Lung (tissue), 12 donors: ENCODE results near the gene APOA4. TPM values are rescaled to one million over a fixed set of nuclear protein-coding genes. Genes with fewer than 3 reads are reported as not detected.
"Not testable (repeated sequence)": the region's sequence is repeated elsewhere in the genome, so short reads cannot be mapped to it uniquely, and the experiment has no call there.

ENCODE experiments used
- ATAC-seq: fragments of 200-7000 bp; cut with Tn5 transposase; one replicate; pipeline ENCODE4 v1.9.1; 2020; ENCODE audit warnings: moderate number of reproducible peaks; ENCODE audit not compliant: insufficient read depth, low FRiP score
- DNase-seq, 3 donors: peaks; one replicate each; pipeline ENCODE4 v3.0.0-alpha.2; 2013 to 2017
- H3K27ac ChIP-seq, 2 donors: one replicate each; pipeline ENCODE4 v1.5.1; 2013; ENCODE audit warnings: mild to moderate bottlenecking in 2 of 2, moderate library complexity in 2 of 2, control low read depth in 1 of 2, inconsistent platforms in 1 of 2, low read depth in 1 of 2, low read length in 1 of 2
- H3K27me3 ChIP-seq, 3 donors: one replicate each; pipeline ENCODE4 v1.5.1; 2013; ENCODE audit warnings: low read length in 2 of 3; ENCODE audit not compliant: control insufficient read depth in 3 of 3, insufficient read depth in 3 of 3
- H3K36me3 ChIP-seq, 4 donors: one replicate each; pipeline ENCODE4 v1.5.1; 2013; ENCODE audit warnings: low read length in 4 of 4, mild to moderate bottlenecking in 1 of 4, moderate library complexity in 1 of 4; ENCODE audit not compliant: control insufficient read depth in 4 of 4, insufficient read depth in 4 of 4
- H3K4me1 ChIP-seq, 5 donors: one replicate each; pipeline ENCODE4 v1.5.1; 2013; ENCODE audit warnings: low read length in 5 of 5, mild to moderate bottlenecking in 2 of 5, moderate library complexity in 1 of 5; ENCODE audit not compliant: control insufficient read depth in 5 of 5, insufficient read depth in 5 of 5
- H3K4me3 ChIP-seq: one replicate; pipeline ENCODE4 v1.5.1; 2013; ENCODE audit warnings: mild to moderate bottlenecking, control low read depth, moderate library complexity
- H3K9ac ChIP-seq, 2 donors: one replicate each; pipeline ENCODE4 v1.5.1; 2013; ENCODE audit warnings: low read length in 2 of 2, control low read depth in 1 of 2; ENCODE audit not compliant: insufficient read depth in 1 of 2
- H3K9me3 ChIP-seq, 4 donors: one replicate each; pipeline ENCODE4 v1.5.1; 2013; ENCODE audit warnings: low read length in 3 of 4, mild to moderate bottlenecking in 1 of 4, moderate library complexity in 1 of 4; ENCODE audit not compliant: control insufficient read depth in 4 of 4, insufficient read depth in 3 of 4
- CTCF ChIP-seq: IDR thresholded peaks from 2 replicates; pipeline ENCODE4 v1.5.1; 2012; ENCODE audit warnings: mild to moderate bottlenecking; ENCODE audit errors: control extremely low read depth, extremely low read depth
- WGBS, 2 donors: extraction: QIAGEN DNeasy Blood & Tissue Kit; methylation state at CpG; one replicate each; pipeline ENCODE4 v1.1.7; 2013; 5-methylcytosine and 5-hydroxymethylcytosine counted together
- polyA plus RNA-seq, 2 donors: library from polyadenylated mRNA; stranded (reverse); fragments of 200-250 nt; gene quantifications; one replicate each; pipeline ENCODE4 v1.2.1, GENCODE V29; 2013
- total RNA-seq, 2 donors: library from RNA; depleted of rRNA in 1 of 2; stranded (reverse); fragments of >200 nt in 1 of 2; gene quantifications; one replicate each; pipeline ENCODE4 v1.2.1, GENCODE V29; 2014 to 2021
- donor health status: control.
- donor health status: control.
- donor health status: Bipolar disorder and iron deficiency.
- donor health status: healthy.
- donor health status: DM: yes; HTN: yes; CAD: no.

APOA4 gene
- total and polyA plus RNA-seq, 4 donors: 0.06 TPM; not detected in 3

- 10 to 13% methylated on average over 57 of the region's 57 CpGs for WGBS, 2 donors
- H3K4me3 ChIP-seq: peak overlapping the region; percentile 9
- H3K9me3 ChIP-seq: no peaks in the 10 kb centered on the region
- peak; percentile 97 to 99 (median 98) for DNase-seq
- H3K27ac ChIP-seq: peak overlapping the region; percentile 47 to 88
- no peaks in the 10 kb centered on the region for H3K36me3 ChIP-seq
- no peaks in the 10 kb centered on the region for H3K27me3 ChIP-seq
- H3K9ac ChIP-seq: no peak overlapping the region
- TF ChIP-seq CTCF: peak; percentile 64
- peak; percentile 89 for ATAC-seq
- H3K4me1 ChIP-seq: peaks cover 0 to 50% (median 13%) of the 10 kb centered on the region in 5 donors
Observed at GRCh38 chr11:116835791-116836631, 12.9 kb upstream of the APOA4 start.

GRCh38 chr11:116835042-116835772 is 12.1 kb upstream of the APOA4 start:
- peak overlapping the region; percentile 47 to 88 for H3K27ac ChIP-seq
- no peak for TF ChIP-seq CTCF
- H3K9me3 ChIP-seq: no peaks in the 10 kb centered on the region
- no peak for ATAC-seq
- H3K4me3 ChIP-seq: no peak overlapping the region
- WGBS, 2 donors: 16 to 29% methylated on average over 28 of the region's 28 CpGs
- no peaks in the 10 kb centered on the region for H3K36me3 ChIP-seq
- no peaks in the 10 kb centered on the region for H3K27me3 ChIP-seq
- H3K4me1 ChIP-seq: peaks cover 0 to 42% (median 13%) of the 10 kb centered on the region in 5 donors
- H3K9ac ChIP-seq: peak overlapping the region in 1 of 2 donors; percentile 34
- no peak for DNase-seq

- not testable (repeated sequence) for H3K4me3 ChIP-seq, H3K27me3 ChIP-seq, ATAC-seq, H3K9me3 ChIP-seq, H3K36me3 ChIP-seq, DNase-seq, H3K9ac ChIP-seq
- WGBS, 2 donors: 71 to 77% methylated on average over 13 of the region's 13 CpGs
- Histone ChIP-seq H3K27ac (peak overlapping the region in 1 of 2 donors; percentile 88), H3K4me1 (peaks cover 0 to 40% (median 15%) of the 10 kb centered on the region in 5 donors)
Observed at GRCh38 chr11:116834535-116835041, 11.5 kb upstream of the APOA4 start.
